ENCODE results near the gene NEK8. TPM values are rescaled to one million over a fixed set of nuclear protein-coding genes. Genes with fewer than 3 reads are reported as not detected.
A peak's percentile ranks its signal among the peaks of the same experiment; 100 is the strongest.

The NEK8 gene
- total and polyA plus RNA-seq, 9 of the 15 experiments (the other 6 are each of a cell fraction or from before 2014, with no cell fraction given): 0.98 to 16.6 (median 4.6) TPM

DNA sequence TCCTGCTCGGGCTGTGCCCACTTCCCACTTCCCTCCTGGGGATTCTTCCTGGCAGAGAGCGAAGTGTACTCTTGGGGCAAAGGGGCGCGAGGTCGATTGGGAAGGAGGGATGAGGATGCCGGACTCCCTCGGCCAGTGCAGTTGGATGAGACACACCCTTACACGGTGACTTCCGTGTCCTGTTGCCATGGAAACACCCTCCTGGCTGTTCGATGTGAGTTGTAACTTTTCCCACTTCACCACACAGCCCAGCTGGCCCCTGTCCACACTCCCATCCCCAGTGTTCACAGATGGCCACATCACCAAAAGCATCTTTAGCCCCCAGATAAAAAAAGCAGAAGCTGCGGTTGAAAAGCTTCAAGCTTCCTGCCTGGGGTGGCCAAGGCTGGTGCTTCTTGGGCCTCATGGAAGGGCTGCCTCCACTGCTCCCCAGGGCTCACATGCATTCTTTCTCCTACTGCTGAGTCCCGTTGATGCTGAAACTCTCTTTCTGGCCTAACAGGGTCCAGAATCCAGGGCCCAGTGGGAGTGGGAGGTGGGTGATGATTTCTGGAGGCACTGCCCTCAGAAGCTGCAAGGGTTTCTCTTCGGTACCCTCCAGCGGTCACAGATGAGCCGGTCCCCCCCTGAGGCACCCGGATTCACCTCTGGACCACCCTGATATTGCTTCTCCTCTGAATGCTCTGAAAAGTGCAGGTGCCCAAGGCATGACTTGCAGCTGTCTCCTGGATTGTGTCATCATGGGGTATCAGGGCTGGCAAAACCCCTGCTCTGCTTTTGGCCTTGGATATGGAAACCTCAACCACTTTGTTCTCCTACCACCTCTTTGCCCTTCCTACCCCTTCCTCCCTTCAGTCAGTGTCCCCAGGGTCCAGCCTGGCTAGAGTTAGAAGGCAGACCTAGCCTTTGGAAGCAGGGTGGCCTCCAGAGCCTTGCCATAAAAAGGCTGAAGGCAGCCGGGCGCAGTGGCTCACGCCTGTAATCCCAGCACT is 13.1 kb downstream of the NEK8 start (continued):
- TF ChIP-seq, protein P1, sequence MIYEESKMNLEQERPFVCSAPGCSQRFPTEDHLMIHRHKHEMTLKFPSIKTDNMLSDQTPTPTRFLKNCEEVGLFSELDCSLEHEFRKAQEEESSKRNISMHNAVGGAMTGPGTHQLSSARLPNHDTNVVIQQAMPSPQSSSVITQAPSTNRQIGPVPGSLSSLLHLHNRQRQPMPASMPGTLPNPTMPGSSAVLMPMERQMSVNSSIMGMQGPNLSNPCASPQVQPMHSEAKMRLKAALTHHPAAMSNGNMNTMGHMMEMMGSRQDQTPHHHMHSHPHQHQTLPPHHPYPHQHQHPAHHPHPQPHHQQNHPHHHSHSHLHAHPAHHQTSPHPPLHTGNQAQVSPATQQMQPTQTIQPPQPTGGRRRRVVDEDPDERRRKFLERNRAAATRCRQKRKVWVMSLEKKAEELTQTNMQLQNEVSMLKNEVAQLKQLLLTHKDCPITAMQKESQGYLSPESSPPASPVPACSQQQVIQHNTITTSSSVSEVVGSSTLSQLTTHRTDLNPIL (CRISPR knock-in tag; IDR thresholded peaks at IDR 0.05): no peak
- no peak for TF ChIP-seq ZNF253 (CRISPR knock-in tag; conservative IDR thresholded peaks at IDR 0.05)
- TF ChIP-seq HMGN3 (IDR thresholded peaks at IDR 0.05; ENCODE audit: borderline replicate concordance, extremely low read depth, insufficient read length, low read depth, low read length): no peak
- TF ChIP-seq, protein P2, sequence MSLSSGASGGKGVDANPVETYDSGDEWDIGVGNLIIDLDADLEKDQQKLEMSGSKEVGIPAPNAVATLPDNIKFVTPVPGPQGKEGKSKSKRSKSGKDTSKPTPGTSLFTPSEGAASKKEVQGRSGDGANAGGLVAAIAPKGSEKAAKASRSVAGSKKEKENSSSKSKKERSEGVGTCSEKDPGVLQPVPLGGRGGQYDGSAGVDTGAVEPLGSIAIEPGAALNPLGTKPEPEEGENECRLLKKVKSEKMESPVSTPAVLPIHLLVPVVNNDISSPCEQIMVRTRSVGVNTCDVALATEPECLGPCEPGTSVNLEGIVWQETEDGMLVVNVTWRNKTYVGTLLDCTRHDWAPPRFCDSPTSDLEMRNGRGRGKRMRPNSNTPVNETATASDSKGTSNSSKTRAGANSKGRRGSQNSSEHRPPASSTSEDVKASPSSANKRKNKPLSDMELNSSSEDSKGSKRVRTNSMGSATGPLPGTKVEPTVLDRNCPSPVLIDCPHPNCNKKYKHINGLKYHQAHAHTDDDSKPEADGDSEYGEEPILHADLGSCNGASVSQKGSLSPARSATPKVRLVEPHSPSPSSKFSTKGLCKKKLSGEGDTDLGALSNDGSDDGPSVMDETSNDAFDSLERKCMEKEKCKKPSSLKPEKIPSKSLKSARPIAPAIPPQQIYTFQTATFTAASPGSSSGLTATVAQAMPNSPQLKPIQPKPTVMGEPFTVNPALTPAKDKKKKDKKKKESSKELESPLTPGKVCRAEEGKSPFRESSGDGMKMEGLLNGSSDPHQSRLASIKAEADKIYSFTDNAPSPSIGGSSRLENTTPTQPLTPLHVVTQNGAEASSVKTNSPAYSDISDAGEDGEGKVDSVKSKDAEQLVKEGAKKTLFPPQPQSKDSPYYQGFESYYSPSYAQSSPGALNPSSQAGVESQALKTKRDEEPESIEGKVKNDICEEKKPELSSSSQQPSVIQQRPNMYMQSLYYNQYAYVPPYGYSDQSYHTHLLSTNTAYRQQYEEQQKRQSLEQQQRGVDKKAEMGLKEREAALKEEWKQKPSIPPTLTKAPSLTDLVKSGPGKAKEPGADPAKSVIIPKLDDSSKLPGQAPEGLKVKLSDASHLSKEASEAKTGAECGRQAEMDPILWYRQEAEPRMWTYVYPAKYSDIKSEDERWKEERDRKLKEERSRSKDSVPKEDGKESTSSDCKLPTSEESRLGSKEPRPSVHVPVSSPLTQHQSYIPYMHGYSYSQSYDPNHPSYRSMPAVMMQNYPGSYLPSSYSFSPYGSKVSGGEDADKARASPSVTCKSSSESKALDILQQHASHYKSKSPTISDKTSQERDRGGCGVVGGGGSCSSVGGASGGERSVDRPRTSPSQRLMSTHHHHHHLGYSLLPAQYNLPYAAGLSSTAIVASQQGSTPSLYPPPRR (CRISPR knock-in tag; IDR thresholded peaks at IDR 0.05; ENCODE audit: borderline replicate concordance): peak; percentile 77; the same call in 1 of the 2 replicates
- TF ChIP-seq MEIS2 (IDR thresholded peaks at IDR 0.05; ENCODE audit: partially characterized antibody): no peak
- TF ChIP-seq NFIX (CRISPR knock-in tag; IDR thresholded peaks at IDR 0.05; ENCODE audit: low read depth): no peak
- TF ChIP-seq, protein P3, sequence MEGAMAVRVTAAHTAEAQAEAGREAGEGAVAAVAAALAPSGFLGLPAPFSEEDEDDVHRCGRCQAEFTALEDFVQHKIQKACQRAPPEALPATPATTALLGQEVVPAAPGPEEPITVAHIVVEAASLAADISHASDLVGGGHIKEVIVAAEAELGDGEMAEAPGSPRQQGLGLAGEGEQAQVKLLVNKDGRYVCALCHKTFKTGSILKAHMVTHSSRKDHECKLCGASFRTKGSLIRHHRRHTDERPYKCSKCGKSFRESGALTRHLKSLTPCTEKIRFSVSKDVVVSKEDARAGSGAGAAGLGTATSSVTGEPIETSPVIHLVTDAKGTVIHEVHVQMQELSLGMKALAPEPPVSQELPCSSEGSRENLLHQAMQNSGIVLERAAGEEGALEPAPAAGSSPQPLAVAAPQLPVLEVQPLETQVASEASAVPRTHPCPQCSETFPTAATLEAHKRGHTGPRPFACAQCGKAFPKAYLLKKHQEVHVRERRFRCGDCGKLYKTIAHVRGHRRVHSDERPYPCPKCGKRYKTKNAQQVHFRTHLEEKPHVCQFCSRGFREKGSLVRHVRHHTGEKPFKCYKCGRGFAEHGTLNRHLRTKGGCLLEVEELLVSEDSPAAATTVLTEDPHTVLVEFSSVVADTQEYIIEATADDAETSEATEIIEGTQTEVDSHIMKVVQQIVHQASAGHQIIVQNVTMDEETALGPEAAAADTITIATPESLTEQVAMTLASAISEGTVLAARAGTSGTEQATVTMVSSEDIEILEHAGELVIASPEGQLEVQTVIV (CRISPR knock-in tag; IDR thresholded peaks at IDR 0.05; ENCODE audit: borderline replicate concordance): no peak
- no peak for TF ChIP-seq HMG20B (CRISPR knock-in tag; IDR thresholded peaks at IDR 0.05)
- peak; percentile 81 for TF ChIP-seq ARID1B (IDR thresholded peaks at IDR 0.05)
- TF ChIP-seq, protein P4, sequence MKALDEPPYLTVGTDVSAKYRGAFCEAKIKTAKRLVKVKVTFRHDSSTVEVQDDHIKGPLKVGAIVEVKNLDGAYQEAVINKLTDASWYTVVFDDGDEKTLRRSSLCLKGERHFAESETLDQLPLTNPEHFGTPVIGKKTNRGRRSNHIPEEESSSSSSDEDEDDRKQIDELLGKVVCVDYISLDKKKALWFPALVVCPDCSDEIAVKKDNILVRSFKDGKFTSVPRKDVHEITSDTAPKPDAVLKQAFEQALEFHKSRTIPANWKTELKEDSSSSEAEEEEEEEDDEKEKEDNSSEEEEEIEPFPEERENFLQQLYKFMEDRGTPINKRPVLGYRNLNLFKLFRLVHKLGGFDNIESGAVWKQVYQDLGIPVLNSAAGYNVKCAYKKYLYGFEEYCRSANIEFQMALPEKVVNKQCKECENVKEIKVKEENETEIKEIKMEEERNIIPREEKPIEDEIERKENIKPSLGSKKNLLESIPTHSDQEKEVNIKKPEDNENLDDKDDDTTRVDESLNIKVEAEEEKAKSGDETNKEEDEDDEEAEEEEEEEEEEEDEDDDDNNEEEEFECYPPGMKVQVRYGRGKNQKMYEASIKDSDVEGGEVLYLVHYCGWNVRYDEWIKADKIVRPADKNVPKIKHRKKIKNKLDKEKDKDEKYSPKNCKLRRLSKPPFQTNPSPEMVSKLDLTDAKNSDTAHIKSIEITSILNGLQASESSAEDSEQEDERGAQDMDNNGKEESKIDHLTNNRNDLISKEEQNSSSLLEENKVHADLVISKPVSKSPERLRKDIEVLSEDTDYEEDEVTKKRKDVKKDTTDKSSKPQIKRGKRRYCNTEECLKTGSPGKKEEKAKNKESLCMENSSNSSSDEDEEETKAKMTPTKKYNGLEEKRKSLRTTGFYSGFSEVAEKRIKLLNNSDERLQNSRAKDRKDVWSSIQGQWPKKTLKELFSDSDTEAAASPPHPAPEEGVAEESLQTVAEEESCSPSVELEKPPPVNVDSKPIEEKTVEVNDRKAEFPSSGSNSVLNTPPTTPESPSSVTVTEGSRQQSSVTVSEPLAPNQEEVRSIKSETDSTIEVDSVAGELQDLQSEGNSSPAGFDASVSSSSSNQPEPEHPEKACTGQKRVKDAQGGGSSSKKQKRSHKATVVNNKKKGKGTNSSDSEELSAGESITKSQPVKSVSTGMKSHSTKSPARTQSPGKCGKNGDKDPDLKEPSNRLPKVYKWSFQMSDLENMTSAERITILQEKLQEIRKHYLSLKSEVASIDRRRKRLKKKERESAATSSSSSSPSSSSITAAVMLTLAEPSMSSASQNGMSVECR (CRISPR knock-in tag; IDR thresholded peaks at IDR 0.05): no peak
- no peak for TF ChIP-seq HOXB6 (CRISPR knock-in tag; IDR thresholded peaks at IDR 0.05; ENCODE audit: borderline replicate concordance)
- TF ChIP-seq SMARCA4 (IDR thresholded peaks at IDR 0.05): peak; percentile 74; the same call in 1 of the 2 replicates
- TF ChIP-seq NFXL1 (CRISPR knock-in tag; IDR thresholded peaks at IDR 0.05): no peak

All from K562 (cell line).